GM18867 (cell line): ENCODE results near the gene MCL1.

Source experiments
- ATAC-seq: cut with Tn5 transposase; IDR thresholded peaks from one replicate; pipeline ENCODE4 v1.9.1; 2021; ENCODE audit warnings: mild to moderate bottlenecking, moderate library complexity; ENCODE audit not compliant: unreplicated experiment

MCL1 gene

DNA sequence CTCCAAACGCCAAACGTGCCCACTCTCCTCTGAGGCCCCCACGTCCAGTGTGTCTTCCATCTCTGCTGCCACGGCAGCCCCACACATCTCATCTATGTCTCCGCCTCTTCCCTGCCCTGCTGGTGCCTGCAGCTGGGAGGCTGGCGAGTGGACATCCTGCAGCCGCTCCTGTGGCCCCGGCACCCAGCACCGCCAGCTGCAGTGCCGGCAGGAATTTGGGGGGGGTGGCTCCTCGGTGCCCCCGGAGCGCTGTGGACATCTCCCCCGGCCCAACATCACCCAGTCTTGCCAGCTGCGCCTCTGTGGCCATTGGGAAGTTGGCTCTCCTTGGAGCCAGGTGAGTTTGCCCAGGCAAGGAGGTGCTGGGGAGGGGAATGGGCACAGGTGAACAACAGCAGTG lies 21.6 kb downstream of the MCL1 start:
- ATAC-seq = no peak

DNA sequence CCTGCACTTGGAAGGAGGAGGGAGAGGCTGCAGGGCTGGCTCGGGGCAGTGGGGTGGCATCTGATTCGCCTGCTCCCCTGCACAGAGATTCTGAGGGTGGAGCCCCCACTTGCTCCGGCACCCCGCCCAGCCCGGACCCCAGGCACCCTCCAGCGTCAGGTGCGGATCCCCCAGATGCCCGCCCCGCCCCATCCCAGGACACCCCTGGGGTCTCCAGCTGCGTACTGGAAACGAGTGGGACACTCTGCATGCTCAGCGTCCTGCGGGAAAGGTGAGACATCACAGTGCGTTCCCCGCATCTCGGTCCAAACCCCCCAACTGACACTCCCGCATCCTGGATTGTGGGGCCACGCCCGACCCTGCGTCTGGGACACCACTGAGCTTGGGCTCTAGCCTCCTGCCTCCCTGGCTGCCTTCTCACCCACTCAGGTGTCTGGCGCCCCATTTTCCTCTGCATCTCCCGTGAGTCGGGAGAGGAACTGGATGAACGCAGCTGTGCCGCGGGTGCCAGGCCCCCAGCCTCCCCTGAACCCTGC lies 22.3 kb downstream of the MCL1 start:
- ATAC-seq = no peak

DNA sequence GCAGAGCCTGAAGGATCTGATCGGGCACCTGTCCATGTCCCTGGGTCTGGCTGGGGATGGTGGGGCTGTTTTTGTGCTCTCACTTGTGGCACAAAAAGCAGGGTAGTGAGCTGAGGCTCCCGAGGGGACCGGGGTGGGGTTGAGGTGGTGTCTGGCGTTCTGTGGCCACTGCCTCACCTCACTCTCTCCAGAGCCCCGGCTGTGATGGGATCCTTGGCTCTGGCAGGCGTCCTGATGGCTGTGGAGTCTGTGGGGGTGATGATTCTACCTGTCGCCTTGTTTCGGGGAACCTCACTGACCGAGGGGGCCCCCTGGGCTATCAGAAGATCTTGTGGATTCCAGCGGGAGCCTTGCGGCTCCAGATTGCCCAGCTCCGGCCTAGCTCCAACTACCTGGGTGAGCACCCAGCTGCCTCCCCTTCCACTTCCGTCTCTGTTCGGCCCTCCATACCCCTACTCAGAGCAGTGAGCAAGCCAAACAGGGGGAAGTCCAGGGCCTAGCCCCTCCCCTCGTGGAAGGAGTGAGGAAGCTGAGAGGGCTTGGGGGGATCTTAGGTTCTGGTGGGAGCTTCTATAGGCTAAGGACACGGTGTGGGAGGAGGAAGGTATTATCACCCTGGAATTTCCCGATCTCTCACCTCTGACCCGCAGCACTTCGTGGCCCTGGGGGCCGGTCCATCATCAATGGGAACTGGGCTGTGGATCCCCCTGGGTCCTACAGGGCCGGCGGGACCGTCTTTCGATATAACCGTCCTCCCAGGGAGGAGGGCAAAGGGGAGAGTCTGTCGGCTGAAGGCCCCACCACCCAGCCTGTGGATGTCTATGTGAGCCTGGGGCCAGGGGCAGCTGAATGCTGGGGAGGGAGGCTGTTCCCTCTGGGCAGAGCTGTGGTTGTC lies 23.2 kb downstream of the MCL1 start:
- no peak for ATAC-seq

DNA sequence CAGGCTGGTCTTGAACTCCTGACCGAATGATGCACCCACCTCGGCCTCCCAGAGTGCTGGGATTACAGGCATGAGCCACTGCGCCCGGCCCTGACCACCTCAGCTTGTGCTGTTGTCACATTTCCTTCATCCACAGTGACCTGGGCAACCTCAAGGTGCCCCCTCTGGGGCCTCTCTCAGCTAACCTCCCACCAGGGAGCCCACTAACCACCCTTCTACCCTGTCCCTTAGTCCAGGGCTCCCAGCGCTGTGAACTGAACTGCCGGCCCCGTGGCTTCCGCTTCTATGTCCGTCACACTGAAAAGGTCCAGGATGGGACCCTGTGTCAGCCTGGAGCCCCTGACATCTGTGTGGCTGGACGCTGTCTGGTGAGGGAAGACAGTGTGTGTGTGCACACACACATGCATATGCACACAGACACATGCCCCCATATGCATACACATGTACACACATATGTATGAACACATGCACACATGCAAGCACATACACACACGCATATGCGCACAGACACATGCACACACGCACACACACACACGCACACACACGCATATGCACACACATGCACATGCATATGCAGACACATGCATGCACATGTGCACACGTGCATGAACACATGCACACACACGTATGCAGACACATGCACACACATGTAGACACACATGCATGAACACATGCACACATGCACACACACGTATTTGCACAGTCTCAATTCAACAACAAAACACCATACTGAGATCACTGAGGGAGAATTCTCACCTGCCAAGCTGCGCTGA lies 24.0 kb downstream of the MCL1 start:
- no peak for ATAC-seq

DNA sequence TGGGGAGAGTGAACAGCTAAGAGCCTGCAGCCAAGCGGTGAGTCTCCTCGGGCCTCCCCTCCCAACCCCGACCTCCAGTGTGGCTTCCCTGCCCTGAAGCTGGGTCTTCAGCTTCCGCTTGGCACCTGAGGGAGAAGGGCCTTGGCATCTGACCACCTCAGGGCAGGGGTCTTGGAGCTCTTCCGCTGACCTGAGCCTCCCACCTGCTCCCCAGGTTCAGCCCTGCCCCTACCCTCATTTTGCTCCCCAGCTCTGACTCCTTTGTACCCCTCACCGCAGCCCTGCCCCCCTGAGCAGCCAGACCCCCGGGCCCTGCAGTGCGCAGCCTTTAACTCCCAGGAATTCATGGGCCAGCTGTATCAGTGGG lies 25.3 kb downstream of the MCL1 start:
- no peak for ATAC-seq

DNA sequence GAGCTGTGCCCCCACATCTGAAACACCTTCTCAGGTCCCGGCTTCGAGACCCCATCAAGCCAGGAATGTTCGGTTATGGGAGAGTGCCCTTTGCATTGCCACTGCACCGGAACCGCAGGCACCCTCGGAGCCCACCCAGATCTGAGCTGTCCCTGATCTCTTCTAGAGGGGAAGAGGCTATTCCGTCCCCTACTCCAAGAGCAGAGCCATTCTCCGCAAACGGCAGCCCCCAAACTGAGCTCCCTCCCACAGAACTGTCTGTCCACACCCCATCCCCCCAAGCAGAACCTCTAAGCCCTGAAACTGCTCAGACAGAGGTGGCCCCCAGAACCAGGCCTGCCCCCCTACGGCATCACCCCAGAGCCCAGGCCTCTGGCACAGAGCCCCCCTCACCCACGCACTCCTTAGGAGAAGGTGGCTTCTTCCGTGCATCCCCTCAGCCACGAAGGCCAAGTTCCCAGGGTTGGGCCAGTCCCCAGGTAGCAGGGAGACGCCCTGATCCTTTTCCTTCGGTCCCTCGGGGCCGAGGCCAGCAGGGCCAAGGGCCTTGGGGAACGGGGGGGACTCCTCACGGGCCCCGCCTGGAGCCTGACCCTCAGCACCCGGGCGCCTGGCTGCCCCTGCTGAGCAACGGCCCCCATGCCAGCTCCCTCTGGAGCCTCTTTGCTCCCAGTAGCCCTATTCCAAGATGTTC lies 25.9 kb downstream of the MCL1 start:
- ATAC-seq = no peak

DNA sequence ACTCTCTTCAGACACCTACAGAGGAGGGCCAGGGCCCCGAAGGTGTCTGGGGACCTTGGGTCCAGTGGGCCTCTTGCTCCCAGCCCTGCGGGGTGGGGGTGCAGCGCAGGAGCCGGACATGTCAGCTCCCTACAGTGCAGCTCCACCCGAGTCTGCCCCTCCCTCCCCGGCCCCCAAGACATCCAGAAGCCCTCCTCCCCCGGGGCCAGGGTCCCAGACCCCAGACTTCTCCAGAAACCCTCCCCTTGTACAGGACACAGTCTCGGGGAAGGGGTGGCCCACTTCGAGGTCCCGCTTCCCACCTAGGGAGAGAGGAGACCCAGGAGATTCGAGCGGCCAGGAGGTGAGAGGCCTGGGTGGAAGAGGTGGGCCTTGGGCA lies 26.5 kb downstream of the MCL1 start:
- ATAC-seq = no peak

DNA sequence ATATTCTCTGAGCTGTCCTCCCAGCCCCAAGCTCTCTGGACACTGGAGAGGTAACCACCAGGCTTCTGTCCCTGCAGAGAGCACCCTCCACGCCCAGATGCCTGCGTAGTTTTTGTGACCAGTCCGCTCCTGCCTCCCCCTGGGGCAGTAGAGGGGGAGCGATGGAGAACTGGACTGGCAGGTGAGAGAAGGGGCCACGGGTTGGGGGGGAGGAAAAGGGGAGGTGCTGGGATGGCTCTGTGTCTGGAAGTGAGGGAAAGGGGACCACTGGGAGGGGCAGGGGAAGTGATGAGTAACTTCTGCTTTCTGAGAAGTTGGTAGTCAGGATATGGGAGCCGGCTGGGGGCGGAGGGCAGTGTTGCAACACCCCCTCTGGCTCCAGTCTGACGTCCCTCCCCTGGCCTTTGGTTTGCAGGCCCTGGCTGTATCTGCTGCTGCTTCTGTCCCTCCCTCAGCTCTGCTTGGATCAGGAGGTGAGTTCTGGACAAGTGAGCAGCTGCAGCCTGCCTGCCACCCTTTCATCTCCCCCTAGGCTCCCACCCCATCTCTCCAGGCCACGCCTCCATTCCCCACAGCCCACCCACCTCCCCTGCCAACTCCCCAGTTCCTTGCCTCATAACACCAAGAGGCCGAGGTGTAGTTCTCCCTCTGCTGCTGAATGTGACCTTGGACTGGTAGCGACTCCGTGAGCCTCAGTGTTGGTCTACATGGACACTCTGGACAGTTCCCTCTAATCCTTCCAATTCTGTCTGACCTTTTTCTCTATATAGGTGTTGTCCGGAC lies 27.1 kb downstream of the MCL1 start:
- ATAC-seq = no peak

DNA sequence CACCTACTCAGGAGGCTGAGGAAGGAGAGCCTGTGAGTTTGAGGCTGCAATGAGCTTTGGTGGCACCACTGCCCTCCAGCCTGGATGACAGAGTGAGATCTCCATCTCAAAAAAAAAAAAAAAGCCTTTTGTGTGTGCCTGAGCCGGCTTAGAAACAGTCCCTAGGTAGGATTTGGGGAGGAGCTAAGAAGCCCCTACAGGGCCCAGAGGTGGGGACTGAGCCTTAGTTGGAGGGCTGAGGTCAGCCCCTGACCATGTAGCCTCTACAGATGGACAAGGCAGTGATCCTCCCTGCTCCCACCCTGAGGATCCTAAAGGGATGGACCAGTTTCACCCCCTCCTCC lies 27.7 kb downstream of the MCL1 start:
- ATAC-seq = no peak

DNA sequence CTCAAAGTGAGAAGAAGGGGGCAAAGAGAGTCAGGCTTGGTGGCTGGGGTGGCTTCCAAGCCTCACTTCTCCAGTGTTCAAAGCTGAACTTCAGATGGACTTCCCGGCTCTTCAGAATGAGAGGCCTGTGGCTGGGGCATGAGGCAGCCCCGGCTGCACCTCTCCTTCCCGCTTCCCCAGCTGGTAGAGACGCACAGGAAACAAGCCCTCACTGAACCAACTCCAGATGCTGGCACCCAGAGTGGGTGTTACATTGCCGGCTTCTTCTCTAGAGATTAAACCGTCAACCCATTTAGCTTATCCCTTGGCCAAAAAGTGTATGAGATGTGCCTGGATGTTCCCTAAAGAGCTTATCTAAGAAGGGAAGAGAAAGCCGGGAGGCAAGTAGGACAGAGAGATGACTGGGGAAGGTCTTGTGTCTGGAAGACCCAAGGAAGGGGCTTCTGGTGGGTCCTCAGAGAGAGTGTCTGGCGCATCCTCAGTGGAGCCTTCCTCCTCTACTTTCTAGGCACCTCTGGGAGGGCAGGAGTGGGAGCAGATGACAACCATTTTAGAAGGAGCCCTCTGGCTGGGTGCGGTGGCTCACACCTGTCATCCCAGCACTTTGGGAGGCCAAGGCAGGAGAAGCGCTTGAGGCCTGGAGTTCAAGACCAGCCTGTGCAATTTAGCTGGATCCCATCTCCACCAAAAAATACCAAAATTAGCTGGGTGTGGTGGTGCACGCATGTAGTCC lies 28.2 kb downstream of the MCL1 start:
- ATAC-seq = no peak

DNA sequence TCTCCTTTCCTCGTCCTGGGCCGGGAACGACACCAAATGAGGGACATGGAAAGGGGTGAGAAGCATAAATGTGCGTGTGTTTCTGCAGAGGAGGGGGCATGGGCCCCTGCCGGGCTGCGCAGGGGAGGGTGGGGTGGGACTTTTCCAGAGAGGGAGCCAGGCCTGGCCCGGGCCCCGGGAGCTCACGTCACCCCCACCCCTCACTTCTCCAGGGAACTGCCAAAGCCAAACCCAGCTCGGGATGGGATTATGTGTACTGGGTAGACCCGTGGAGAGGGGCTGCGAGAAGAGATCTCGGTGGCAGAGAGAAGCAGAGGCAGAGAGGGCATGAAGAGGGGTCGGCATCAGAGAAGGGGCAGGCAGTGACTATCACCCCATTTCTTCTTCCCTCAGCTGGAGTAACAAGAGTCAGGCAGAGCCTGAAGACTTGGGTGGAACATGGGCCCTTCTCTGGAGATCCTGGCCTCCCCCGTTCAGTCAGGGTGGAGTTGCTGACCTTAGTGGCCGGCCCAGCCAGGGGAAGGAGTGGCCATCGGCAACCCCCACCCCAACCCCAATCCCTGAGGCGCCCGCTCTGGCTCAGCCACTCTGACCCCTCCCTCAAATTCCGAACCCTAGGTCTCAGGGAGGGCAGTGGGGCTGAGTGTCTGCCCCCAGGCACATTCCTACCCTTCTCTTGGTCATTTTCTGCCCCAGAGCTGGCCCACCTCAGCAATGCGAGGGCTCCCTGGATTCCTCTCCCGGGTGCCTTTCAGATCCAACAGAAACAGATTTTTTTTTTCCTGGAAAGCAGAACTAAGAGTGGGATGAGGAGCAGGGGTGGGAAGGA lies 29.0 kb downstream of the MCL1 start:
- no peak for ATAC-seq

DNA sequence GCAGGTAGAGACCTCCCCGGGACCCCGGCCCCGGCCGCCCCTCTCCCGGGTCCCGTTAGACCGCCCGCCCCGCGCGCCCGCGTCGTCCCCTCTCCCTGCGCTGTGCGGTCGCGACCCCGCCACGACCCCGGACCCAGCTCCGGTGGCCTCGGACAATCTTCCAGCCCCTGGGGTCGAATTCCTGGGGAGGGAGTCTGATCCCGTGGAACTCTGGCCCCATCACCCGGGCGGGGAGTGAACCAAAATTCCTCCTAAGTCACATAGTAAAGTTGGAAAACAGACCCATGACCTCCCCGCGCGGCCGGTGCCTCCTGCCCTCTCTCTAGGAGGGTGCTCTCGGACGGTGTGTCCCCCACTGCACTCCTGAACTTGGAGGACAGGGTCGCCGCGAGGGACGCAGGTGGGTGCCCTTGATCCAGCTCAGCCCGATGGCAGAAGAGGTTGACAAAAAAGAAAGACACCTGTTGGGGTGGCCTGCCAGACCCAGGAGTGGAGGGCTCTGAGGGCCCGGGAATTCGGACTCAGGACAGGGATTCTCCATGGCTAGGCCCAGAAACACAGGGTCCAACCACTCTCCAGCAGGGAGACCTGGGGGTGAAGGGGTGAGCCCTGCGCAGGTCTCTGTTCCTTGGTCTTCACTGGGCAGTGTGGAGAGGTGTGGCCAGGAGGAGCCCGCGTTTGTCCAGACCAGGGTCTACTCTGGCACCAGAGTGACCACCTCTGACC lies 29.8 kb downstream of the MCL1 start:
- ATAC-seq = no peak

DNA sequence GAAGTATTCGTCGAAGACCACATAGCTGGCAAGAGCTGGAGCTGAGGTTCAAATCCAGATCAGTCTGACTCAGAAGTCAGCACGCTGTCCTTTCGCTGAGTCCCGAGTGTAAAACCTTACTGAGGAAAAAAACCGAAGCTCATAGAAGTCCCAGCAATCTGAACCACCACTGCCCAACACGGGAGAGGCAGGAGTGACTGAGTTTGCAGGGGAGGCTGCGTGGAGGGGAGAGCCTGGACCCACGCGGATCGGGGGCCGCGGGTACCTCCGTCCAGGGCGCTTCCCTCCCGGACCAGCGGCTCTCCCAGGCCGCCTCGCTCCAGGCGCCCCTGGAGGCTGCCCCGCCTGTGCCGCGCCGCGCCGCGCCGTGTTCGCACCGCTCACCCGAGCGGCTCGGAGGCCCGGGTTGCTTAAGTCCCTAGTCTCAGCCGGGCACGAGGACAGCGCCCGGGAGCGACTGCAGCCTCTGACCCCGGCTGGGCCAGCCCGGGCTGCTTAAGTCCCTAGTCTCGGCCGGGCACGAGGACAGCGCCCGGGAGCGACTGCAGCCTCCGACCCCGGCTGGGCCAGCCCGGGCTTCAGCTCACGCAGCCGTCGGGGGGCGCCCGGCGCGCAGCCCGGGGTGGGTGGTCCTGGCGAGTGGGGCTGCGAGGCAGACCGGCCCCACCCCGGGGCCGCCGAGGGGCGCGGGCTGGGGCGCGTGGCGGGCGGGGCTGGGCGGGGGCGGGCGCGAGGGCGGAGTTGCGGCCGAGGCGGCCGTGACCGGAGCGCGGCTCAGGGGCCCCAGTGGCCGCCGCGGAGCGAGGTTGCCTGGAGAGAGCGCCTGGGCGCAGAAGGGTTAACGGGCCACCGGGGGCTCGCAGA lies 30.5 kb downstream of the MCL1 start, which contains the start of gene ADAMTSL4:
ADAMTSL4 (plus strand) TSS at position 777 of the 864 bp plus-strand sequence. CDS start 2,881 bp downstream, outside the sequence.
- ATAC-seq = no peak

DNA sequence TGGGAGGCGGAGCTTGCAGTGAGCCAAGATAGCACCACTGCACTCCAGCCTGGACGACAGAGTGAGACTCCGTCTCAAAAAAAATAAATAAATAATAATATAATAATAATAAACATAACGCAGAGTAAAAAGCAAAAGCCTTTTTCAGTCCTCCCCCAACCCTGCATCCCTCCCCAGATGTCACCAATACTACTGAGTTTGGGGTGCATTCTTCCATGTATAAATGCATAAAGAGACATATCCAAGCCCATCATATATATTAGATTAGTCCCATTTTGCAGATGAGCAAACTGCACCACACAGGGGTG lies 31.1 kb downstream of the MCL1 start:
- no peak for ATAC-seq

DNA sequence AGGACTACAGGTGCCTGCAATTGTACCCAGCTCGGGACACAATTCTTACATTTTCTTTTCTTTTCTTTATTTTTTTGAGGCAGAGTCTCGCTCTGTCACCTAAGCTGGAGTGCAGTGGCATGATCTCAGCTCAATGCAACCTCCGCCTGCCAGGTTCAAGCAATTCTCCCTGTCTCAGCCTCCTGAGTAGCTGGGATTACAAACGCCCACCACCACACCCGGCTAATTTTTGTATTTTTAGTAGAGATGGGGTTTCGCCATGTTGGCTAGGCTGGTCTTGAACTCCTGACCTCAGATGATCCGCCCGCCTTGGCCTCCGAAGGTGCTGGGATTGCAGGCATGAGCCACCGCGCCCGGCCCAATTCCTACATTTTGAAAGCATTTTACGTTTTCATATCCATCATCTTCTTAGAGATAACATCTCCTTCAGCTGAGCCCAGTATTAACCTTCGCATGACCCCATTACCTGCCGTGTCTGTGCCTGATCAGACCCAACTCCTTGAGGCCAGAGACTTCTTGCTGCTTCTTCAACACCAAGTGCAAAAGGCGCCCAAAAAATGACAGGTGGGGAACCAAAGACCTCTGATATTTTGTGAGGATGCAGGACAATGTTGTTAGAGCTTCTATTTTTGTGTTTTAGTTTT lies 33.0 kb downstream of the MCL1 start:
- no peak for ATAC-seq

DNA sequence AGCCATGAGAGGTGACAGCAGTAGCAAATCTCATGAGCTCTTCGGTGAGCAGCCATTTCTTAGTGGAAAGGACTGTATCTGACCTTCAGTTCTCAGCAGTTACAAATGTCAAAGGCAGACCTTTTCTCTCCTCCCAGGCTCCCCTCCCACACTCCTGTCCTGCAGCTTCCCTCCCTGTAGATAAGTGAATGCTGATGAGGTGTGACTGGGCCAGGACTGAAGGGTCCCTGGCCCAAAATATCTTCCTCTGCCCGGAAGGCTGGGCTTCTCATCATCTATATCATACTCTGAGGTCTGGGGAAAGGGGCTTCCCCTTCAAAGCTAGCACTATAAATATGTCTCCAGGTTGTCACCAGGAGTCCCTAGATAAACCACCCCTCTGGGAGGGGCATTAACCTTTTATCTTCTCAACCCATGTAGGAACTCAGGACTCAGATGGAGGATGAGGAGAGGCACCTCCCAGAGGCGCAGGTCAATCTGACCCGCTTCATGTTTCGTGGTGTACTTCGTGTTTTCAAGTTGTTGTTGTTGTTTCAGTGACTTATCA lies 33.9 kb downstream of the MCL1 start:
- ATAC-seq = no peak

DNA sequence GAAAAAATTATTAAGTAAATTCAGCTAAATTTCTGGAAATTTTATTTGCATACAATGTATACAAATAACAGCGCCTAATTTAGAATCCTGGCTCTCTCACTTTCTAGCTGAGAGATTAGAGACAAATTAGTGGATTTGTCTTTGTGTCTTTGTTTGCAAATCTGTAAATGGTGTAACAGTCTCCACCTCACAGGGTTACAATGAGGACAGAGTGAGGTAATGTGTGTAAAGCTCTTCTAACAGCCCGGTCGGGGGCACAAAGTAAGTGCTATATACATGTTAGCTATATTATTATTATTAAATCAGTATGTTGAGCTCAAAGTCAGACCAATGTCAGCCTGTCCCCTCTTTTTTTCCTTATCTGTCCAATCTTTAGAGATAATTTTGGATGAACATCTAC lies 35.2 kb downstream of the MCL1 start:
- ATAC-seq = no peak
